Neural progenitor cell (in vitro differentiated cells): ENCODE results near the gene ARMC6. TPM values are rescaled to one million over a fixed set of nuclear protein-coding genes. Genes with fewer than 3 reads are reported as not detected.
A peak's percentile ranks its signal among the peaks of the same experiment; 100 is the strongest.

Experiments
- DNase-seq: peaks from one replicate; pipeline ENCODE4 v3.0.0-alpha.2; 2016; ENCODE audit warnings: low spot score
- H2AFZ ChIP-seq: fragments of 200-600 bp; sonication (generic); replicated peaks from 2 replicates; pipeline ENCODE4 v1.6.1; 2016; ENCODE audit warnings: antibody characterized with exemption
- H3F3A ChIP-seq: fragments of 200-600 bp; sonication (generic); 2 replicates; pipeline ENCODE4 v1.6.1; 2016; ENCODE audit warnings: antibody characterized with exemption, low read depth
- H3K27ac ChIP-seq: fragments of 200-600 bp; sonication (generic); 2 replicates; pipeline ENCODE4 v1.5.1; 2016; ENCODE audit warnings: mild to moderate bottlenecking
- H3K27me3 ChIP-seq: fragments of 200-600 bp; sonication (generic); 2 replicates; pipeline ENCODE4 v1.6.1; 2016; ENCODE audit warnings: mild to moderate bottlenecking, moderate library complexity
- H3K36me3 ChIP-seq: fragments of 200-600 bp; sonication (generic); 2 replicates; pipeline ENCODE4 v1.5.1; 2016
- H3K4me1 ChIP-seq: fragments of 200-600 bp; sonication (generic); 2 replicates; pipeline ENCODE4 v1.6.1; 2016; ENCODE audit warnings: mixed run types
- H3K4me2 ChIP-seq: fragments of 200-600 bp; sonication (generic); 2 replicates; pipeline ENCODE4 v1.6.1; 2016
- H3K4me3 ChIP-seq: fragments of 200-600 bp; sonication (generic); 2 replicates; pipeline ENCODE4 v1.5.1; 2016
- H3K79me2 ChIP-seq: fragments of 200-600 bp; sonication (generic); 2 replicates; pipeline ENCODE4 v1.6.1; 2016; ENCODE audit warnings: low read depth
- H3K9ac ChIP-seq: fragments of 200-600 bp; sonication (generic); 2 replicates; pipeline ENCODE4 v1.6.1; 2016
- H3K9me3 ChIP-seq: fragments of 200-600 bp; sonication (generic); 2 replicates; pipeline ENCODE4 v1.5.1; 2016; ENCODE audit warnings: low read depth
- H4K20me1 ChIP-seq: fragments of 200-600 bp; sonication (generic); 2 replicates; pipeline ENCODE4 v1.6.1; 2016; ENCODE audit warnings: low read depth
- H3K27ac Mint-ChIP-seq: 3 replicates; pipeline ENCODE4 v1.8.0; 2021; ENCODE audit warnings: mixed read lengths
- H3K27me3 Mint-ChIP-seq: 2 replicates; pipeline ENCODE4 v1.8.0; 2022; ENCODE audit warnings: low read depth, mild to moderate bottlenecking, inconsistent platforms, moderate library complexity, mixed read lengths; ENCODE audit not compliant: insufficient read depth
- H3K36me3 Mint-ChIP-seq: 3 replicates; pipeline ENCODE4 v1.8.0; 2021; ENCODE audit warnings: mixed read lengths
- H3K4me1 Mint-ChIP-seq: 3 replicates; pipeline ENCODE4 v1.8.0; 2021; ENCODE audit warnings: mixed read lengths
- H3K4me3 Mint-ChIP-seq: 3 replicates; pipeline ENCODE4 v1.8.0; 2021; ENCODE audit warnings: mild to moderate bottlenecking, moderate library complexity, mixed read lengths
- H3K9me3 Mint-ChIP-seq: 3 replicates; pipeline ENCODE4 v1.8.0; 2020; ENCODE audit warnings: mixed read lengths
- EZH2 ChIP-seq: fragments of 200-600 bp; sonication (generic); IDR thresholded peaks from 2 replicates; pipeline ENCODE4 v1.6.1; 2017; ENCODE audit warnings: antibody characterized with exemption, mild to moderate bottlenecking, moderate library complexity
- EZH2phosphoT487 ChIP-seq: fragments of 200-600 bp; sonication (generic); IDR thresholded peaks from 2 replicates; pipeline ENCODE4 v1.6.1; 2017; ENCODE audit warnings: antibody characterized with exemption
- total RNA-seq: library from RNA; depleted of rRNA; stranded (reverse); fragments of >200 nt; gene quantifications from 2 replicates; pipeline ENCODE4 v1.2.3, GENCODE V29; 2015; ENCODE audit warnings: low replicate concordance
- TF ChIP-seq, protein P1 (sequence below): fragments of 200-600 bp; sonication (generic); IDR thresholded peaks from 2 replicates; pipeline ENCODE4 v1.5.1; 2017; ENCODE audit warnings: antibody characterized with exemption, mild to moderate bottlenecking

Gene ARMC6
- total RNA-seq, 1 donor from 2014 or later: 18.1 TPM

DNA sequence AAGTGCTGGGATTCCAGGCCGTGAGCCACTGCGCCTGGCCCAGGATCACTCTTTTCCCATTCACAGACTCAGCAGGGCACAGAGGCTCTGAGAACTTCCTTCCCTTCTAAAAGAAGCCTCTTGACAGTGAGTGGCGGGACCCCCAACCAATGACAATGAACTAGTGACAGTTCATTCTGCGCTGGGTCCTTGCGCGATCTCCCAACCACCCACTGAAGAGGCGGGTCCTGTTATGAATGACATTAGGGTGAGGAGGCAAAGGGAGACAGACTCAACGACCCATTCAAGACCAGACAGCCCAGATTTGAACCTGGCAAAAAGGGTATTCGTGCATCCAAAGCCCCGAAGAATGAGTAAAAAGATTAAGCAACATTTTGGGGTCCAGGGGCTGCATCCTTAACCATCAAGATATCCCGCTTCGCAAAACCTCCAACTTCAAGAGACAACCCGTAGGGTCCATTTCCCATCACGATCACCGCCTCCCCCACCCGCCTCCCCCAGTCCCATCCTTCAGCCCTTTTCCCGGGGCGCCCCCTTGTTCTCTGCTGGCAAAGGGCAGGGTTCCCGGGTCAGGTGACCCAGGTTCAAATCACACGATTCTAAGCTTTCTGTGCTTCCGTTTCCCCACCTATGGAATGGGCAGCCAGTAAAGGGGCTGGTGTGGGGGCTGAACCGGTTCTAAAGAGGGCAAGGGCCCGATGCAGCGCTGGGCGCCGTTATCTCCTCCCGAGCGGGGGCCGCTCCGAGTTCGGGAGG lies 805 bp upstream of the ARMC6 start:
- peaks cover 85% of the 10 kb centered on the region for H3K79me2 ChIP-seq
- peak overlapping the region; percentile 88 for H3K9ac ChIP-seq
- H3K27ac Mint-ChIP-seq: peak overlapping the region; percentile 93
- H2AFZ ChIP-seq: peak overlapping the region; percentile 99
- H3K9me3 Mint-ChIP-seq: peaks cover 5% of the 10 kb centered on the region
- peak overlapping the region; percentile 98 for H3K4me3 ChIP-seq
- H3F3A ChIP-seq: peaks cover 23% of the 10 kb centered on the region
- TF ChIP-seq, protein P1, sequence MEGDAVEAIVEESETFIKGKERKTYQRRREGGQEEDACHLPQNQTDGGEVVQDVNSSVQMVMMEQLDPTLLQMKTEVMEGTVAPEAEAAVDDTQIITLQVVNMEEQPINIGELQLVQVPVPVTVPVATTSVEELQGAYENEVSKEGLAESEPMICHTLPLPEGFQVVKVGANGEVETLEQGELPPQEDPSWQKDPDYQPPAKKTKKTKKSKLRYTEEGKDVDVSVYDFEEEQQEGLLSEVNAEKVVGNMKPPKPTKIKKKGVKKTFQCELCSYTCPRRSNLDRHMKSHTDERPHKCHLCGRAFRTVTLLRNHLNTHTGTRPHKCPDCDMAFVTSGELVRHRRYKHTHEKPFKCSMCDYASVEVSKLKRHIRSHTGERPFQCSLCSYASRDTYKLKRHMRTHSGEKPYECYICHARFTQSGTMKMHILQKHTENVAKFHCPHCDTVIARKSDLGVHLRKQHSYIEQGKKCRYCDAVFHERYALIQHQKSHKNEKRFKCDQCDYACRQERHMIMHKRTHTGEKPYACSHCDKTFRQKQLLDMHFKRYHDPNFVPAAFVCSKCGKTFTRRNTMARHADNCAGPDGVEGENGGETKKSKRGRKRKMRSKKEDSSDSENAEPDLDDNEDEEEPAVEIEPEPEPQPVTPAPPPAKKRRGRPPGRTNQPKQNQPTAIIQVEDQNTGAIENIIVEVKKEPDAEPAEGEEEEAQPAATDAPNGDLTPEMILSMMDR: no peak
- H3K4me2 ChIP-seq: peak overlapping the region; percentile 96
- DNase-seq: peak; percentile 91
- peaks cover 3% of the 10 kb centered on the region for H3K27me3 Mint-ChIP-seq
- peaks cover 4% of the 10 kb centered on the region for H3K4me1 ChIP-seq
- H3K36me3 Mint-ChIP-seq: peaks cover 27% of the 10 kb centered on the region
- no peaks in the 10 kb centered on the region for H3K27me3 ChIP-seq
- peaks cover 62% of the 10 kb centered on the region for H4K20me1 ChIP-seq
- H3K36me3 ChIP-seq: no peaks in the 10 kb centered on the region
- H3K9me3 ChIP-seq: peaks cover 2% of the 10 kb centered on the region
- peaks cover 22% of the 10 kb centered on the region for H3K4me1 Mint-ChIP-seq
- H3K4me3 Mint-ChIP-seq: peak overlapping the region; percentile 99
- H3K27ac ChIP-seq: peak overlapping the region; percentile 67

DNA sequence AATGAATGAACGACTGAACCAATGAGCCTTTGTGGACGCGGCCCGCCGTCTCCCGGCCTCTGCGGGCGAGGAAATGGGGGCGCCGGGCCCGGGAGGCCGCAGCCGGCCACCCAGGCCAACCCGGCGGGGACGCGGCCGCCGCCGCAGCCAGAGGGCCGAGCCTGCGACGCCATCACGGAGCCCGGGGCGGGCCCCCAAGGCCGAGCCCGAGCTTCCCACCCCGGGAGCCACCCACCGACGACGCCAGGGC lies 302 bp upstream of the ARMC6 start:
- Histone ChIP-seq H2AFZ (peak overlapping the region; percentile 99), H3K27ac (peak overlapping the region; percentile 67), H3F3A (peaks cover 23% of the 10 kb centered on the region), H3K9ac (peak overlapping the region; percentile 88), H4K20me1 (peaks cover 57% of the 10 kb centered on the region), H3K79me2 (peaks cover 90% of the 10 kb centered on the region), H3K4me3 (peak overlapping the region; percentile 98), H3K4me1 (peaks cover 4% of the 10 kb centered on the region), H3K27me3 (no peaks in the 10 kb centered on the region), H3K4me2 (peak overlapping the region; percentile 96), H3K36me3 (no peaks in the 10 kb centered on the region), H3K9me3 (peaks cover 5% of the 10 kb centered on the region)
- Mint-ChIP-seq H3K4me3 (peak overlapping the region; percentile 99), H3K9me3 (peaks cover 5% of the 10 kb centered on the region), H3K36me3 (peaks cover 27% of the 10 kb centered on the region), H3K27me3 (peaks cover 3% of the 10 kb centered on the region), H3K4me1 (peaks cover 21% of the 10 kb centered on the region), H3K27ac (no peak overlapping the region)
- DNase-seq: peak; percentile 75
- TF ChIP-seq EZH2 (no peak), EZH2phosphoT487 (no peak)
- TF ChIP-seq, protein P1: no peak

DNA sequence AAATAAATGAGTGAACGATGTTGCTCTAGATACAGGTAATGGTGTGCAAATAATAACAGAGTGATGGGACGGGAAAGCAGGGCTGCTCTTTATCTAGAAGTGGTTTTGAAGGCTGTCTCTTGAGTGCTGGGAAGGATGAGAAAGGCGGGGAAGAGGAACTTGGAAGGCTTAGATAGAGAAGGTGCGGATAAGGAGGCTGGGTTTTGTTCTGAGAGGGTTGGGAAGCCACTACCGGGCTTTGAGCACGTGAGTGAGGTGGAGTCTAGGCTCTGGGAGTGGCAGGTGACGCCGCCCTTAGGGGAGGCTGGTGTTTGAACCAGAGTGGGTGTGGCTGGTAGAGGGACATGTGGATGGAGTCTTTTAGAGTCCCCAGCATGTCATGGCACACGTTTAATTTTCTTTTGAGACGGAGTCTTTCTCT lies 811 bp downstream of the ARMC6 start:
- H3K27ac ChIP-seq: no peak overlapping the region
- peaks cover 23% of the 10 kb centered on the region for H3F3A ChIP-seq
- H4K20me1 ChIP-seq: peaks cover 48% of the 10 kb centered on the region
- Mint-ChIP-seq H3K4me3 (peak overlapping the region; percentile 90), H3K36me3 (peaks cover 28% of the 10 kb centered on the region), H3K9me3 (peaks cover 5% of the 10 kb centered on the region), H3K4me1 (peaks cover 18% of the 10 kb centered on the region), H3K27me3 (peaks cover 3% of the 10 kb centered on the region), H3K27ac (no peak overlapping the region)
- TF ChIP-seq EZH2phosphoT487 (no peak), EZH2 (no peak)
- peak; percentile 72 for DNase-seq
- peak overlapping the region; percentile 99 for H2AFZ ChIP-seq
- H3K27me3 ChIP-seq: no peaks in the 10 kb centered on the region
- peaks cover 4% of the 10 kb centered on the region for H3K4me1 ChIP-seq
- H3K4me3 ChIP-seq: peak overlapping the region; percentile 98
- peaks cover 7% of the 10 kb centered on the region for H3K9me3 ChIP-seq
- H3K79me2 ChIP-seq: peaks cover 92% of the 10 kb centered on the region
- H3K4me2 ChIP-seq: peak overlapping the region; percentile 96
- no peaks in the 10 kb centered on the region for H3K36me3 ChIP-seq
- H3K9ac ChIP-seq: no peak overlapping the region

DNA sequence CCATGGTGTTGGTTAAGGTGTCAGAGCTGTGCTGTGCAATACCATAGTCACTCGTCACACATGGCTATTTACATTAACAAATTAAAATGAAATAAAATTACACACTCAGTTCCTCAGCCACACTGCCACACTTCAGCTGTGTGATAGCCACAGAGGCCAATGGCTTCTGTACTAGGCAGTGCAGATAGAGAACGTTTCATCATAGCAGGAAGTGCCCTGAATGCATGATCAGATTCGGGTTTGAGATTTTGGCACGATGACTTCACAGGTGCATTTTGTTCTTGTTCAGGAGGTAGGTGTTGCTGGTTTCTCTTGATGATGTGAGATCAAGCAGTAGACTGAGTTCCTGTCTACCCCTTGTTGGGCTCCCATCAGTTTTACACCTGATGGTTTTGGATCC lies 6.5 kb downstream of the ARMC6 start:
- H4K20me1 ChIP-seq: peaks cover 10% of the 10 kb centered on the region
- H2AFZ ChIP-seq: no peak overlapping the region
- H3K36me3 Mint-ChIP-seq: peaks cover 29% of the 10 kb centered on the region
- H3K4me1 Mint-ChIP-seq: no peaks in the 10 kb centered on the region
- DNase-seq: no peak
- no peak overlapping the region for H3K4me2 ChIP-seq
- no peak overlapping the region for H3K4me3 Mint-ChIP-seq
- H3K79me2 ChIP-seq: peaks cover 69% of the 10 kb centered on the region
- H3K4me3 ChIP-seq: no peak overlapping the region
- no peak overlapping the region for H3K27ac Mint-ChIP-seq
- H3K9me3 Mint-ChIP-seq: peaks cover 5% of the 10 kb centered on the region
- no peaks in the 10 kb centered on the region for H3F3A ChIP-seq
- H3K9ac ChIP-seq: no peak overlapping the region
- H3K4me1 ChIP-seq: no peaks in the 10 kb centered on the region
- TF ChIP-seq EZH2phosphoT487: no peak
- TF ChIP-seq, protein P1: no peak
- no peak for TF ChIP-seq EZH2
- H3K27me3 ChIP-seq: no peaks in the 10 kb centered on the region
- H3K9me3 ChIP-seq: peaks cover 7% of the 10 kb centered on the region
- no peaks in the 10 kb centered on the region for H3K36me3 ChIP-seq
- no peak overlapping the region for H3K27ac ChIP-seq
- H3K27me3 Mint-ChIP-seq: peaks cover 3% of the 10 kb centered on the region
